K562 (cell line): ENCODE results near the gene ZBTB24. TPM values are rescaled to one million over a fixed set of nuclear protein-coding genes. Genes with fewer than 3 reads are reported as not detected.

Source experiments
- ARNT ChIP-seq, 2 experiments: fragments of 450-650 bp; IDR thresholded peaks; 2 replicates each; pipeline ENCODE4 v1.6.1; 2016; ENCODE audit warnings: mild to moderate bottlenecking in 1 of 2
- ATF2 ChIP-seq: sonication (generic); formaldehyde crosslinking; IDR thresholded peaks from 2 replicates; pipeline ENCODE4 v1.8.1; 2022; ENCODE audit warnings: missing genetic modification reagents
- BRD9 ChIP-seq: fragments of 450-650 bp; IDR thresholded peaks from 2 replicates; pipeline ENCODE4 v1.6.1; 2018; ENCODE audit warnings: low read depth; ENCODE audit not compliant: partially characterized antibody
- CLOCK ChIP-seq: fragments of 250-450 bp; sonication (Bioruptor Pico); IDR thresholded peaks from 2 replicates; pipeline ENCODE4 v1.4.0; 2020; ENCODE audit warnings: mild to moderate bottlenecking, moderate library complexity, borderline replicate concordance
- CSDE1 ChIP-seq, 2 experiments: fragments of 450-650 bp; IDR thresholded peaks; 2 replicates each; pipeline ENCODE4 v1.6.1; 2016; ENCODE audit warnings: mild to moderate bottlenecking in 1 of 2
- DPF2 ChIP-seq: fragments of 450-650 bp; IDR thresholded peaks from 2 replicates; pipeline ENCODE4 v1.6.1; 2016
- FOXP4 ChIP-seq: sonication (generic); formaldehyde crosslinking; IDR thresholded peaks from 2 replicates; pipeline ENCODE4 v1.8.0; 2022; ENCODE audit warnings: mild to moderate bottlenecking, missing genetic modification reagents, borderline replicate concordance
- HDGF ChIP-seq: fragments of 450-650 bp; IDR thresholded peaks from 2 replicates; pipeline ENCODE4 v1.6.1; 2016
- KDM5B ChIP-seq: fragments of 200-600 bp; sonication (generic); IDR thresholded peaks from 2 replicates; pipeline ENCODE4 v1.6.1; 2012; ENCODE audit warnings: low read depth, mild to moderate bottlenecking, moderate library complexity, low read length, control low read depth, inconsistent platforms; ENCODE audit not compliant: insufficient replicate concordance
- MAFF ChIP-seq: IDR thresholded peaks from 2 replicates; pipeline ENCODE4 v1.6.1; 2012; ENCODE audit warnings: low read length, improper control_type of control experiment
- MAFG ChIP-seq: fragments of 450-650 bp; conservative IDR thresholded peaks from 2 replicates; pipeline ENCODE4 v1.6.1; 2016; ENCODE audit warnings: missing genetic modification characterization, missing compliant biosample characterization
- MLX ChIP-seq, 2 experiments: fragments of 450-650 bp in 1 of 2; sonication (generic) in 1 of 2; formaldehyde crosslinking; conservative IDR thresholded peaks; 2 replicates each; pipeline versions ENCODE4 v1.4.0 to v1.8.1; 2020 to 2022; ENCODE audit warnings: mild to moderate bottlenecking in 1 of 2, missing genetic modification reagents in 1 of 2
- NFE2 ChIP-seq: IDR thresholded peaks from 2 replicates; pipeline ENCODE4 v1.6.1; 2014; ENCODE audit warnings: antibody characterized with exemption, low read depth
- POLR3G ChIP-seq: IDR thresholded peaks from 2 replicates; pipeline ENCODE4 v1.6.1; 2011; ENCODE audit not compliant: insufficient read length, insufficient replicate concordance; ENCODE audit errors: extremely low read depth
- RBM39 ChIP-seq: fragments of 200-400 bp; formaldehyde crosslinking; optimal IDR thresholded peaks from 2 replicates; pipeline ENCODE3; 2018; ENCODE audit warnings: low read depth, low read length
- SMARCA4 ChIP-seq: fragments of 450-650 bp; IDR thresholded peaks from 2 replicates; pipeline ENCODE4 v1.6.1; 2016
- SRSF3 ChIP-seq: fragments of 200-400 bp; formaldehyde crosslinking; IDR thresholded peaks from 2 replicates; pipeline ENCODE4 v1.6.1; 2016; ENCODE audit warnings: mild to moderate bottlenecking, low read length, moderate library complexity; ENCODE audit not compliant: insufficient read depth
- ZC3H8 ChIP-seq: fragments of 450-650 bp; IDR thresholded peaks from 2 replicates; pipeline ENCODE4 v1.6.1; 2017
- ZNF184 ChIP-seq: sonication (generic); formaldehyde crosslinking; IDR thresholded peaks from 2 replicates; pipeline ENCODE4 v1.5.0; 2020; ENCODE audit warnings: missing genetic modification reagents
- ZNF217 ChIP-seq: sonication (generic); formaldehyde crosslinking; IDR thresholded peaks from 2 replicates; pipeline ENCODE4 v1.8.0; 2022; ENCODE audit warnings: mild to moderate bottlenecking, missing genetic modification reagents
- polyA plus RNA-seq, 8 experiments: library from polyadenylated mRNA; depleted of rRNA in 4 of 8; stranded (reverse) in 5 of 8; unstranded in 3 of 8; fragments of >200 nt; fragmentation: Nextera tagmentation in 2 of 8; fragmentation: Illumina TruSeq in 1 of 8; extraction: Ambion mirVana in 2 of 8; extraction: Trizol in 1 of 8; gene quantifications; 2 replicates each; pipeline versions ENCODE4 v1.2.1 to v1.2.3, GENCODE V29; 2011 to 2014; ENCODE audit warnings: inconsistent platforms in 1 of 8, missing spikeins in 1 of 8
- total RNA-seq, 7 experiments: library from RNA; depleted of rRNA in 6 of 7; stranded (reverse); fragments of >200 nt in 6 of 7; fragmentation: Illumina TruSeq in 2 of 7; extraction: Trizol in 2 of 7; gene quantifications; 2 replicates each; pipeline versions ENCODE4 v1.2.1 to v1.2.3, GENCODE V29; 2011 to 2021; ENCODE audit warnings: low replicate concordance in 1 of 7

Gene ZBTB24
- total and polyA plus RNA-seq, 9 of the 15 experiments (the other 6 are each of a cell fraction or from before 2014, with no cell fraction given) = 2.0 to 16.7 (median 8.3) TPM

- TF ChIP-seq FOXP4 (CRISPR knock-in tag) (no peak), SRSF3 (no peak), SMARCA4 (no peak), MLX (CRISPR knock-in tag; conservative IDR thresholded peaks at IDR 0.05) (no peak), MAFF (peak; percentile 72; the same call in 1 of the 2 replicates), CSDE1 (IDR thresholded peaks at IDR 0.05) (no peak), CLOCK (no peak), ZNF217 (CRISPR knock-in tag) (no peak), KDM5B (no peak), ZC3H8 (no peak), HDGF (no peak), ARNT (IDR thresholded peaks at IDR 0.05) (no peak), BRD9 (no peak), NFE2 (0 out of 2 replicates have a peak, but pooled peaks have one; percentile 8), MAFG (tag) (peak; percentile 91), RBM39 (no peak), DPF2 (no peak), POLR3G (no peak), ZNF184 (CRISPR knock-in tag) (no peak), ATF2 (CRISPR knock-in tag) (no peak)
Observed at GRCh38 chr6:109457562-109457996, 25.4 kb downstream of the ZBTB24 start (continued).
